NCI-H187 treated with DMSO at 0.1 percent for 48 hours (cell line): ENCODE measurements around the gene PPP1R12B.
"Not testable (repeated sequence)": the region's sequence is repeated elsewhere in the genome, so short reads cannot be mapped to it uniquely, and the experiment has no call there.

Source experiments
- DNase-seq: peaks from one replicate; lab custom pipeline; 2025; lab: John Stamatoyannopoulos, UW

PPP1R12B gene

GRCh38 chr1:202613571-202613970, 265.1 kb downstream of the PPP1R12B start:
- DNase-seq = no peak

GRCh38 chr1:202614363-202615207, 266.1 kb downstream of the PPP1R12B start:
- not testable (repeated sequence) for DNase-seq

- DNase-seq = not testable (repeated sequence)
Observed at GRCh38 chr1:202615208-202615500, 266.7 kb downstream of the PPP1R12B start.

GRCh38 chr1:202615501-202616354, 267.2 kb downstream of the PPP1R12B start:
- no peak for DNase-seq

- no peak for DNase-seq
Observed at GRCh38 chr1:202616355-202616915, 267.9 kb downstream of the PPP1R12B start.

GRCh38 chr1:202619012-202619411, 270.5 kb downstream of the PPP1R12B start:
- not testable (repeated sequence) for DNase-seq

GRCh38 chr1:202619505-202619904, 271.0 kb downstream of the PPP1R12B start:
- no peak for DNase-seq

GRCh38 chr1:202620036-202620435, 271.5 kb downstream of the PPP1R12B start:
- DNase-seq = not testable (repeated sequence)

GRCh38 chr1:202621446-202621845, 272.9 kb downstream of the PPP1R12B start:
- DNase-seq = no peak

- no peak for DNase-seq
Observed at GRCh38 chr1:202622388-202622787, 273.9 kb downstream of the PPP1R12B start.

- no peak for DNase-seq
Observed at GRCh38 chr1:202623075-202623474, 274.6 kb downstream of the PPP1R12B start.

GRCh38 chr1:202623476-202623875, 275.0 kb downstream of the PPP1R12B start:
- DNase-seq = not testable (repeated sequence)

GRCh38 chr1:202624088-202624780, 275.7 kb downstream of the PPP1R12B start:
- DNase-seq = no peak

- DNase-seq = no peak
Observed at GRCh38 chr1:202624781-202625108, 276.2 kb downstream of the PPP1R12B start.

GRCh38 chr1:202625416-202626360, 277.2 kb downstream of the PPP1R12B start:
- no peak for DNase-seq

- DNase-seq = not testable (repeated sequence)
Observed at GRCh38 chr1:202627036-202627435, 278.5 kb downstream of the PPP1R12B start.

GRCh38 chr1:202627841-202628565, 279.5 kb downstream of the PPP1R12B start:
- DNase-seq = no peak

- DNase-seq = no peak
Observed at GRCh38 chr1:202628646-202629215, 280.2 kb downstream of the PPP1R12B start.

GRCh38 chr1:202629257-202629811, 280.8 kb downstream of the PPP1R12B start:
- DNase-seq = not testable (repeated sequence)

GRCh38 chr1:202630096-202630495, 281.6 kb downstream of the PPP1R12B start:
- DNase-seq = not testable (repeated sequence)
